Nephron (organoid): Measurements from ENCODE around the gene NIPAL1.

Experiments used
- H3K27ac Mint-ChIP-seq, 3 experiments: 2 replicates each; pipeline ENCODE4 v1.8.0; 2020; ENCODE audit warnings: mixed read lengths in 3 of 3, mild to moderate bottlenecking in 2 of 3, moderate library complexity in 1 of 3
- H3K27me3 Mint-ChIP-seq: 2 replicates; pipeline ENCODE4 v1.8.0; 2021; ENCODE audit warnings: low read depth, mild to moderate bottlenecking, moderate library complexity, mixed read lengths
- H3K36me3 Mint-ChIP-seq: 2 replicates; pipeline ENCODE4 v1.8.0; 2020; ENCODE audit warnings: low read depth, mixed read lengths
- H3K4me1 Mint-ChIP-seq: 2 replicates; pipeline ENCODE4 v1.8.0; 2020; ENCODE audit warnings: mixed read lengths
- H3K4me3 Mint-ChIP-seq, 3 experiments: 2 replicates each; pipeline ENCODE4 v1.8.0; 2020; ENCODE audit warnings: mild to moderate bottlenecking in 3 of 3, mixed read lengths in 3 of 3, moderate library complexity in 2 of 3
- H3K9me3 Mint-ChIP-seq: 2 replicates; pipeline ENCODE4 v1.8.0; 2020; ENCODE audit warnings: mixed read lengths
- CTCF ChIP-seq, 3 experiments: fragments of 200-600 bp; sonication (generic); IDR thresholded peaks; one replicate each; pipeline ENCODE4 v1.5.0; 2021; ENCODE audit warnings: antibody characterized with exemption in 3 of 3; ENCODE audit not compliant: unreplicated experiment in 3 of 3

NIPAL1 gene

GRCh38 chr4:48049483-48049882, 32.9 kb downstream of the NIPAL1 start:
- Mint-ChIP-seq H3K36me3 (no peaks in the 10 kb centered on the region), H3K9me3 (peaks cover 2% of the 10 kb centered on the region), H3K27ac (no peak overlapping the region), H3K27me3 (peaks cover 9% of the 10 kb centered on the region), H3K4me3 (no peak overlapping the region), H3K4me1 (no peaks in the 10 kb centered on the region)
- no peak for TF ChIP-seq CTCF (IDR thresholded peaks at IDR 0.05; ENCODE audit: unreplicated experiment in 3 of 3)

- H3K4me3 Mint-ChIP-seq, result no peak overlapping the region
These were observed 34.5 kb downstream of the NIPAL1 start for GRCh38 chr4:48051078-48051477.

GRCh38 chr4:48058617-48059530, 42.3 kb downstream of the NIPAL1 start:
- no peaks in the 10 kb centered on the region for H3K4me1 Mint-ChIP-seq
- H3K27ac Mint-ChIP-seq, result no peak overlapping the region
- no peaks in the 10 kb centered on the region for H3K27me3 Mint-ChIP-seq
- peak overlapping the region; percentile 34 to 68 (median 39) for H3K4me3 Mint-ChIP-seq
- no peaks in the 10 kb centered on the region for H3K36me3 Mint-ChIP-seq
- TF ChIP-seq CTCF (IDR thresholded peaks at IDR 0.05; ENCODE audit: unreplicated experiment in 3 of 3), result no peak
- peaks cover 19% of the 10 kb centered on the region for H3K9me3 Mint-ChIP-seq

More at GRCh38 chr4:48051078-48051477, 34.5 kb downstream of the NIPAL1 start:
- Mint-ChIP-seq H3K4me1 (no peaks in the 10 kb centered on the region), H3K36me3 (no peaks in the 10 kb centered on the region), H3K27ac (no peak overlapping the region), H3K27me3 (peaks cover 9% of the 10 kb centered on the region), H3K9me3 (peaks cover 2% of the 10 kb centered on the region)
- no peak for TF ChIP-seq CTCF (IDR thresholded peaks at IDR 0.05; ENCODE audit: unreplicated experiment in 3 of 3)

- no peaks in the 10 kb centered on the region for H3K27me3 Mint-ChIP-seq
- no peaks in the 10 kb centered on the region for H3K36me3 Mint-ChIP-seq
- H3K4me3 Mint-ChIP-seq, result no peak overlapping the region
- H3K9me3 Mint-ChIP-seq, result peaks cover 15% of the 10 kb centered on the region
- no peaks in the 10 kb centered on the region for H3K4me1 Mint-ChIP-seq
- TF ChIP-seq CTCF (IDR thresholded peaks at IDR 0.05; ENCODE audit: unreplicated experiment in 3 of 3), result no peak
- no peak overlapping the region for H3K27ac Mint-ChIP-seq
These were observed 47.8 kb downstream of the NIPAL1 start for GRCh38 chr4:48064349-48064748.

- no peaks in the 10 kb centered on the region for H3K27me3 Mint-ChIP-seq
- no peak for TF ChIP-seq CTCF (IDR thresholded peaks at IDR 0.05; ENCODE audit: unreplicated experiment in 3 of 3)
- H3K36me3 Mint-ChIP-seq, result no peaks in the 10 kb centered on the region
- no peaks in the 10 kb centered on the region for H3K4me1 Mint-ChIP-seq
- H3K27ac Mint-ChIP-seq, result no peak overlapping the region
- H3K4me3 Mint-ChIP-seq, result no peak overlapping the region
- peaks cover 12% of the 10 kb centered on the region for H3K9me3 Mint-ChIP-seq
These were observed 49.0 kb downstream of the NIPAL1 start for GRCh38 chr4:48065587-48066052.

- Mint-ChIP-seq H3K27me3 (no peaks in the 10 kb centered on the region), H3K9me3 (peaks cover 3% of the 10 kb centered on the region), H3K36me3 (no peaks in the 10 kb centered on the region), H3K4me3 (no peak overlapping the region), H3K4me1 (no peaks in the 10 kb centered on the region), H3K27ac (no peak overlapping the region)
- no peak for TF ChIP-seq CTCF (IDR thresholded peaks at IDR 0.05; ENCODE audit: unreplicated experiment in 3 of 3)
These were observed 51.0 kb downstream of the NIPAL1 start for GRCh38 chr4:48067536-48067935.
